ENCODE data around the gene PLBD1. TPM values are rescaled to one million over a fixed set of nuclear protein-coding genes. Genes with fewer than 3 reads are reported as not detected.

Gene PLBD1
- total RNA-seq, 2 donors from 2014 or later = 58.0 to 65.5 TPM

DNA sequence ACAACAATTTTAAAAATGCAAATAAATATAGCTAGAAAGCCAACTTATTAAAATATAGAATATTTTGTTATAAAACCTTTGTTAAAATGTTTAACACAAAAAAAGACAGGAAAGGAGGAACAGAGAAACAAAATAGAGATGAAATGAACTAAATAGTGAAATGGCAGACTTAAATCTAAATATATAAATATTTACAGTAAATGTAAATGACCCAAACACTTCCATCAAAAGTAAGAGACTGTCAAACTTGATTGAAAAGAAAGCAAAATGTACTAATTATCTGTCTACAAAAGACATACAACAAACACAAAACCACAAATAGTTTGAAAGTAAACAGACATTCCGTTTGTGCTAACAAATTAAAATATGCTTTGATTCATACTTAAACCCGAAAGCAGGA, 41.7 kb downstream of the PLBD1 start:
- DNase-seq = no peak
- intact Hi-C loops (cut with DNase I, micrococcal nuclease) = no loop called here
- ATAC-seq = no peak

DNA sequence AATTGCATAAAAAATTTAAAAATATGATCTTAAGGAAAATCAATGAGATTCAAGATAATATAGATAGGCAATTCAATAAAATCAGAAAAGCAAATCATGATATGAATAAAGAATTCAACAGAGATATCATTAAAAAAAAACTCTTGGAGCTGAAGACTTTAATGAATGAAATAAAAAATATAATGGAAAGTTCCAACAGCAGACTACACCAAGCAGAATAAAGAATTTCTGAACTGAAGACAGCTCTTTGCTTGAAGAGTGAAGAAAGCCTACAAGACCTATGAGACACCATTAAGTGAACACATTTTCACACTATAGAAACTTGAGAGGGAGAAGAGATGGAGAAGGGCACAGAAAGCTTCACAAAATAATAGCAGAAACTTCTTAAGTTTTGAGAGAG, 45.9 kb downstream of the PLBD1 start:
- ATAC-seq = no peak

DNA sequence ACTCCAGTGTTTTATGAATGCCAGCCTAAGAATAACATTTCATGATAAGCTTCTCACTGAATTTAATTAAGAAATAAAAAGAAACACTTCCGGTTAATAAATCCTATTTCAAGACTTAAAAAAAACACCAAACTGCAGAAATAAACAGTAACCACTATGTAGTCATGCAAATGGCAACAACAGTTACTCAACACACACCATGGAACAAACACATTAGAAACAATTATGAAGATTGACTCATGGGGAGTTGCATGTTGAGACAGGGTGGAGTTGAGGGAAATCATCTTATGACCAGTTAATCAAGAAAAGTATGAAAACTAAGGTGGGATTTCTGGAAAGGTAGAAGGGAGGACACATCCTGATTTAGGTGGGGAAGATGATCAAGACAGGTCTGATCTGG, 52.7 kb downstream of the PLBD1 start:
- intact Hi-C loops (cut with DNase I, micrococcal nuclease) = no loop called here
- ATAC-seq = peak; percentile 31
- no peak for DNase-seq

More for the DNA sequence above, 45.9 kb downstream of the PLBD1 start:
- no peak for DNase-seq
- intact Hi-C loops (cut with DNase I, micrococcal nuclease) = no loop called here

DNA sequence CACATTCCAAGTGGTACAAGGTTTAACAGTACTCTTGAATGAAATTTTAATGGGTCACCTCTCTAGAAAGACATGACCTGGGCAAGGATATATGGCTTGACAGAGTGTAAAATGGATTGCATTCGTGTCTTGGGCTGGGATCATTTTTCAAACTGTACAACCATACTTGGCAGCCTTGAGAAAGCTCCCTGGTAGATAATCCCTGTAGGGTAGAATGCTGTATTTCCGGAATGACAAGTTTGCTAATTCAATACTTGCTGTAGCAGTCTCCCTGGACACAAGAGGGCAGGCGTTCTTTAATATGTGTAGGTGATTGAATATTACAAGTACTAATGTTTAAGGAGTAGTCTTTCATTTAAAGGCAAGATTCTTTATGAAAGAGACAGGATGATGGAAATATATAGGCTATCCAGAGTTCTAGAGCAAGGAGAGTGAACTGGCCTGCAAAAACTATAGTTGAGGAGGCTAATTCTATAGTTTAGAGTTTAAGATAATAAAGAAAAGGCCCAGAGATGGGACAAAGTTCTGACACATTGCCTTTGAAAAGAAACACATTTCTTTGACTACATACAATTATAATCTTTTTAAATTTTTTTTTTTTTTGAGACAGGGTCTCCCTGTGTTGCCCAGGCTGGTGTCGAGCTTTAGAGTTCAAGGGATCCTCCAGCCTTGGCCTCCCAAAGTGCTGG, 53.4 kb downstream of the PLBD1 start:
- intact Hi-C loops (cut with DNase I, micrococcal nuclease) = no loop called here
- ATAC-seq (peak; percentile 97), DNase-seq (peak; percentile 54 to 61)

DNA sequence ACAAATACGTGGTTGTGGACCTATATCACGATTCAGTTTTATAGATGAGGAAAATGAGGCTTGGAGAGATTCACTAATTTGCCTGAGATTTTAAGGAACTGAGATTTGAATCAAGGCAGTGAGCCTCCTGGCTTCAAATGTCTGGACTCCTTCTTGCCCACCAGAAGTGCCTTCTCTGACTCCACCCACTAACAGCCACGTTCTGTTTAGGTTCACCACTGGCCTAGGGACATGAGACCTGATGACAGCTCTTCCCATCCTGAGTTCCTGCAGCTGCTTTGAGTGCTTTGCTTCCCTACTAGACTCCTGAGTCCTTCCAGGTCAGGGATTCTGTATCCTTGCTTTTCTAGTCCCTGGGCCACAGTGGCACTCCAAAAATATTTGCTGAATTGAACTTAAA, 57.1 kb downstream of the PLBD1 start:
- intact Hi-C loops (cut with DNase I, micrococcal nuclease) = no loop called here
- ATAC-seq (no peak), DNase-seq (no peak)

DNA sequence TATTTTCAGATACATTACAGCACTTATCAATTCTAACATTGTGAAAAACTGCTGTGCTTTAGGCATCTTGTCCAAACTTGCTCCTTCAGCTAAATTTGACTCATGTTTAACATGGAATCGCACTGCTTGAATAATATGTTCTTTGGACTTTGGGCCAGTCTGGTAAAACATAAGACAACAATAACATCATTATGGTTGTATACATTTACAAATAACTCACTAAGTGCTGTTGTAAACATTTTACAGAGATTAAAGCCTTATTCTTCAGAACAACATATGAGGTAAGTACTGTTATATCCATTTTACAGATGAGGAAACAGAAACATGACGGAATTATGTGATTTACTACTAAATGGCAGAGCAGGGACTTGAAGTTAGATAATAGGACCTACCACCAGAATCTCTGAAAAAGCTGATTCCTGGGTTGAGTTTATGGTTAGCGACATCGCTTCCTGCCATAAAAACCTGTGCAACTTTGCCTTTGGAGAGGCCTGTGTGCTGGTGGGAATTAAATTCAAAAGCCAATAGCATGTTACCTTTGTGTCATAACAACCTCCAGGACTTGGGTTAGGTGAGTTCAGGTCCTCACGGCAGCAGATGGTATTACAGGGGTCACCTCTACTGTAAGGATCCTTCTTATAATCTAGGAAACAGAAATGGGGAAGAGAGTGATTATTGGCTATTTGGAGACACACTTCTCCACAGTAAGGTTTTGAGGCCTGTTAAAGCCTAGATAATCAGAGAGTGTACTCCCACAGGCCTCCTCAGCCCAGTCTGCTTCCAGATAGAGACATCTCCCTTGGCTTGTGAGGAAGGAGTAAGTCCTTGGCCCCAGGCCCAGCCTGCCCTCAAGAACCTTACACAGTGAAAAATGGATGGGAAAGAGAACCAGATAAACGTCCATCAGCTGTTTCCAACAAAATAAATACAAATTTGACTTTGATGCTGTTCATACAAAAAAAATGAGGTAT, 61.8 kb downstream of the PLBD1 start:
- DNase-seq = no peak
- ATAC-seq = peak; percentile 64
- intact Hi-C loops (cut with DNase I, micrococcal nuclease) = no loop called here

DNA sequence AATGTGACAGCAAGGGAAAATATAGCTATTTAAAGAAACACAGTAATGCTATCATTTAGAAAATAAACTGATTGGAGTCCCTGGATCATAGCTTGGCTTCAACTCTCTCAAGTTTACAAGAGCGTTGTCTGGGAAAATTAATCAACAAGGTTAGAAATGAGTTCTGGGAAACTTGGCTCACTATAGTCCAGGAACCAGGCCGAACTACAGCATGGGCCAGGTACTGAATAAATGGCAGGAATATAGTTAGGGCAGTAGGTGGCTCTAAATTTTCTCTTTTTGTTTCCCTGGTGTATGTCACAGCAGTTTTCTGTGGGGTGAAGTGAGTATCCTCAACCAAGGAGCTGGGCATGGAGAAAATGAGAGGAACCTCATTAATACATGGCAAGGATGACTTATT, 72.4 kb downstream of the PLBD1 start:
- DNase-seq (no peak), ATAC-seq (no peak)
- intact Hi-C loops (cut with DNase I, micrococcal nuclease) = no loop called here

DNA sequence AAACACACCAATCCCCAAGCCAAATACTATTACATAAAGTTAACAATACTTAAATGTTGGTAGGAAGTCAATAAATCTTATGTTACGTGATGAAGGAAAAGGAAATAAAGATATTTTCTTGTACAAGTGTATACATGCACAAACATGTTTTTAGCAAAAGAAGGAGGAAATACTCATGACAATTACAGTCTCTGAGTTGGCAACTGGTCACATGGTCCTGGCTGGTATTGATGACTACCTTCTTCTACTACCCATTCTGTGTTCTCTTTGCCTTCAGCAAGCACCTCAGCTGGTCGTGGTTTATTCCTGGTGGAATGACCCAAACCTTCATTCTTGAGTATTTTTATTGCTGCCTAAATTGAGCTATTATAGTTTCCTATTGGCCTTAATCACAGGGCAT, 84.8 kb downstream of the PLBD1 start:
- DNase-seq = no peak
- intact Hi-C loops (cut with DNase I, micrococcal nuclease) = no loop called here
- no peak for ATAC-seq

DNA sequence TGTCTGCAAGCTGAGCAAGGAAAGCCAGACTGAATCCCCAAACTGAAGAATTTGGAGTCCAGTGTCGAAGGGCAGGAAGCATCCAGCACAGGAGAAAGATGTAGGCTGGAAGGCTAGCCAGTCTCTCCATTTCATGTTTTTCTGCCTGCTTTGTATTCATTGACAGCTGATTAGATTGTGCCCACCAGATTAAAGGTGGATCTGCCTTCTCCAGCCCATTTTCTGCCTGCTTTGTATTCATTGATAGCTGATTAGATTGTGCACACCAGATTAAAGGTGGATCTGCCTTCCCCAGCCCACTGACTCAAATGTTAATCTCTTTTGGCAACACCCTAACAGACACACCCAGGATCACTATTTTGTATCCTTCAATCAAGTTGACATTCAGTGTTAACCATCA, 85.3 kb downstream of the PLBD1 start:
- ATAC-seq (no peak), DNase-seq (no peak)
- intact Hi-C loops (cut with DNase I, micrococcal nuclease) = no loop called here

DNA sequence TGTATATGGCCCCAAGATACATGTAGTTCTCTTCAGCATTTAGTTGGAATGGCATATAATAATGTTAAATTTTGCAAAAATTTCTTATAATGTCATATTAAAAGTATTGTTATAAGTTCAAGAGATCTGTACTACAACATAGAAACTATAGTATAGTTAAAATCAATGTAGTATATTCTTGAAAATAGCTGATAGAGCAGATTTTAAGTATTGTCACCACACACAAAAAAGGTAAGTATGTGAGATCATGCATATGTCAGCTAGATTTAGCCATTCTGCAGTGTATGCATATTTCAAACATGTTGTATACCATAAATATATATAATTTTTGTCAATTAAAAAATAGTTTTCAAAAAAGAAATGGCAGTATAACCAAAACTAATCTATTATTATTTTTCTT, 86.5 kb downstream of the PLBD1 start:
- DNase-seq = no peak
- ATAC-seq = no peak
- intact Hi-C loops (cut with DNase I, micrococcal nuclease) = no loop called here

DNA sequence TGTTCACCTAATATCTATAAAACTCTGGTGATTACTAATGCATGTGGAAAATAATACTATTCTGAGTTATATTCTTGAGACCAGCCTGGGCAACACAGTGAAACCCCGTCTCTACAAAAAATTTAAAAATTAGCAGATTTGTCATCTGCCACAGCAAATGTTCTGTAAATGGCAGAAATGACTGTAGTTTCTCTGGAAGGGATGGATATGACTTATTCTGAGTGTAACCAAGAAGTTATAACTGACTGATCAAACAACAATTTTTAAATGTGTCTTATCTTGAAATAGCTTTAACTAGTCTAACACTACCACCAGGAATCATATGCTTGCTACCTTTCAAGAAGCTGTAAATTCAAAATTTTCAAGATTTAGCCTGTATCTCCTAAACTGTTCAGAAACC, 88.7 kb downstream of the PLBD1 start:
- no peak for DNase-seq
- no peak for ATAC-seq
- intact Hi-C loops (cut with DNase I, micrococcal nuclease) = no loop called here

DNA sequence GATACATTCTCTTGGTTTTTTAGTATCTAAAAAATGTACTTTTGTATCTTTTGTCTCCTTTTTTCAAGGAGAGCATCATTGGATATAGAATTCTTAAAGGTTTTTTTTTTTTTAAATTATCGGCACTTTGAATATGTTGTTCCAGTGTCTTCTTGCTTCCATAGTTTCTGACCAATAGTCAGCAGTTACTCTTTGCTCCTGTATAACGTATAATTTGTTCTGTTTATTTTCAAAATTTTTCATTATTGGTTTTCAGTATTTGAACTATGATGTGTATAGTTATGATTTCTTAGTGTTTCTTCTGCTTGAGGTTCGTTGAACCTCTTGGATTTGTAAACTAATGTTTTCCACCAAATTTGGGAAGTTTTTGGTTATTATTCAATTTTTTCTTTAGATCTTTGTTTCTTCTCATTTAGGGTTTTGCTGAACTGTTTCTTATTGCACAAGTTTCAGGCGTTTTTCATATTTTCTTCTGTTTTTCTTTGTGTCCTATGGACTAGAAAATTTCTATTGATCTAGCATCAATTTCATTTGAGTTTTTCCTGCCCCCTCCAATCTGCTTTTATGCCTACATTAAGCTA, 93.9 kb downstream of the PLBD1 start:
- DNase-seq (no peak), ATAC-seq (no peak)
- intact Hi-C loops (cut with DNase I, micrococcal nuclease) = no loop called here

DNA sequence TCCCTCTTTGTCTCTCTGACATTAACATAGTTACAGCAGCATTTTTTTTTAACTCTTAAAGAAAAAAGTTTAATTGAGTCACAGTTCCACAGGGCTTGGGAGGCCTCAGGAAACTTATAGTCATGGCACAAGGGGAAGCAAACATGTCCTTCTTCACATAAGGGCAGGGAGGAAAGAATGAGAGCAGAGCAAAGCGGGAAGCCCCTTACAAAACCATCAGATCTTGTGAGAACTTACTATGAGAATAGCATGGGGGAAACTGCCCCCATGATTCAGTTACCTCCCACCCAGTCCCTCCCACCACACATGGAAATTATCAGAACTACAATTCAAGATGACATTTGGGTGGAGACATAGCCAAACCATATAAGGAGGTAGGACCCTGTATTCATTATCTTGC, 96.2 kb downstream of the PLBD1 start:
- intact Hi-C loops (cut with DNase I, micrococcal nuclease) = no loop called here
- ATAC-seq (no peak), DNase-seq (no peak)

DNA sequence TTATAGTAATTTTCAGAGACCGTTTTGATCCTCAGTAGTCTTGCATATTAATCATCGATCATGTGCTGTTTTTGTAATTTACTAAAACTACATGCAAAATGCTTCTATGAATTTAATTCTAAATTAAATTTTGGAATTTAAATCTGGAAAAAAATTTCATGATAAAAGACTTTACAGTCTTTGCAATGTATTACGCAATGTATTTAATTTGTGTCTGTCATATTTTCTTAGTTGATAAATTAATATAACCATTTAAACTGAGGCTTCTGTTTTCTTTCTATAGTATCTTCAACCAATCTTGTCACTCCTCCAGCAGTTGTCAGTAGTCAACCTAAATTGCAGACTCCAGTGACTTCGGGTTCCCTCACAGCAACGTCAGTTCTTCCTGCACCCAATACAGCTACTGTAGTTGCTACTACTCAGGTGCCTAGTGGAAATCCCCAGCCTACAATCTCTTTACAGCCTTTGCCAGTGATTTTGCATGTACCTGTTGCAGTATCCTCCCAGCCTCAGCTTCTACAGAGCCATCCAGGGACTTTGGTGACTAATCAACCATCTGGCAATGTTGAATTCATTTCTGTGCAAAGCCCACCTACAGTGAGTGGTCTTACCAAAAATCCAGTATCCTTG, 107.4 kb downstream of the PLBD1 start:
- DNase-seq (no peak), ATAC-seq (no peak)
- intact Hi-C loops (cut with DNase I, micrococcal nuclease) = no loop called here

DNA sequence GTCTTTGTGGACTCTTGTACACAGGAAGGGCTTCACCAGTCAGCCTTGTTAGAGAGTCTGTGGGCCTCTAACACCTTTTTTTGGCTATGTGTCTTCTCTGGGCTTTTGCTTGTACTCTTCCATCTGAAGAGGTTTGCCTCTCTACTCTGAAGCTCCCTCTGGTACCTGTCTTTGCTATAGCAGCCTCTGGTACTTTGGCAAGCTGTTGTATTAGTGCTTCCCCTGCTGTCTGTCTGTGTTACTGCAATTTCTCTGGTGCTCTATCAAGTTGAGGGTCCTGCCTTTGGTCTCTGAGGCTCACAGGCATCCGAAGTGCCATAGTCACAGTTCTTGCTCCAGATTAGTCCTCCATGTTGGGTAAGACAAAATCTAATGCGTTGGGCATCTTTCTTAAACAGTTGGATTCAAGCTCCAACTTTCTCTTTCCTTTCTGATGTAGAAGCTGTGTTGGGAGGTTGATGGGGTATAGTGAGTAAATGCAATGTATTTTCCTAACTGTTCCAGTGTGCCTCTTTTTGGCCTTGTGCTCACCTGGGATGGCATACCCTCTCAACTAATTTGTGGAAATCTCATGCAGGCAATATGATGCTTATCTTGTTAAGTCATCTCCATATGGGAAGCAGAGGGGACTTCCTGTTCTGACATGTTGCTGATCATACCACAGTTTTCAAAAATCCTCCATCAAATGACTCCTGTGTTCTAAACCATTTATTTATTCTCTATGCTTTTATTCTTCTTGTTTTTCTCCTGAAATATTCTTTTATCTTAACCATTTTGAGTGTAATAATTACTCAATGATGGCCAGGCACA, 113.4 kb downstream of the PLBD1 start:
- ATAC-seq (peak; percentile 66), DNase-seq (no peak)
- intact Hi-C loops (cut with DNase I, micrococcal nuclease) = no loop called here

Data from left colon (tissue), 2 donors.